Anterior cingulate cortex (tissue), 58 donors: ENCODE data around the gene PDE8B.
A peak's percentile ranks its signal among the peaks of the same experiment; 100 is the strongest.

Experiments used
- DNase-seq, 58 donors: peaks; one replicate each; lab custom pipeline; 2025; lab: John Stamatoyannopoulos, UW

PDE8B gene

DNA sequence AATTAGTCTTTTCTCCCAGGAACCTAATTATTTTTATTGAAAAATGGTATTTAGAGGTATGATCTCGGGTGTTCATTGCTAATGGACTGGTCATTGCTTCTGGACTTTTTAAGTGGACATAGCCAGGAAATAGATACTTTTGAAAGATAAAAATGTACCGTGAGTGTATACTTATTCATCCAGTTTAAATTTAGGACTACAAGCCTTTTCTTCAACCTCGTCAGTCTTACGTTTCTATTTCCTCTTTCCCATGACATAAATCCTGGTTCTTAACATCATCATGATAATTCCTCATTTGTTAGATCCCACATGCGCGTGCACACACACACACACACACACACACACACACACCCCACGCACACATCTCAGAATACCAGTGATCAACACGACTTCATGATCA is 15.1 kb downstream of the PDE8B start:
- DNase-seq: no peak

DNA sequence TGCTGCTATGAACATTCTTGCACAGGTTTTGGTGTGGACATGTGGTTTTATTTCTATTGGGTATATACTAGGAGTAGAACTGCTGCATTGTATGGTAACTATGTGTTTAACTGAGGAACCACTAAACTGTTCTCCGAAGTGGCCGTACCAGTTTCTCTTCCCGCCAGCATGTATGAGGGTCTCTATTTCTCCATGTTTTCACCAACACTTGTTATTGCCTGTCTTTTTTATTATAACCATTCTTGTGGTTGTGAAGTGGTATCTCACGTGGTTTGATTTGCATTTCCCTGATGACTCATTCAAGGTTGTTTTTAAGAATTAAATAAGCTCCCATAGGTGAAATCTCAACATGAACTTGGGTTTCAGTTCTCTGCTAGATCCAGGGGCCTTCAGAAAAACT is 19.4 kb downstream of the PDE8B start:
- no peak for DNase-seq

DNA sequence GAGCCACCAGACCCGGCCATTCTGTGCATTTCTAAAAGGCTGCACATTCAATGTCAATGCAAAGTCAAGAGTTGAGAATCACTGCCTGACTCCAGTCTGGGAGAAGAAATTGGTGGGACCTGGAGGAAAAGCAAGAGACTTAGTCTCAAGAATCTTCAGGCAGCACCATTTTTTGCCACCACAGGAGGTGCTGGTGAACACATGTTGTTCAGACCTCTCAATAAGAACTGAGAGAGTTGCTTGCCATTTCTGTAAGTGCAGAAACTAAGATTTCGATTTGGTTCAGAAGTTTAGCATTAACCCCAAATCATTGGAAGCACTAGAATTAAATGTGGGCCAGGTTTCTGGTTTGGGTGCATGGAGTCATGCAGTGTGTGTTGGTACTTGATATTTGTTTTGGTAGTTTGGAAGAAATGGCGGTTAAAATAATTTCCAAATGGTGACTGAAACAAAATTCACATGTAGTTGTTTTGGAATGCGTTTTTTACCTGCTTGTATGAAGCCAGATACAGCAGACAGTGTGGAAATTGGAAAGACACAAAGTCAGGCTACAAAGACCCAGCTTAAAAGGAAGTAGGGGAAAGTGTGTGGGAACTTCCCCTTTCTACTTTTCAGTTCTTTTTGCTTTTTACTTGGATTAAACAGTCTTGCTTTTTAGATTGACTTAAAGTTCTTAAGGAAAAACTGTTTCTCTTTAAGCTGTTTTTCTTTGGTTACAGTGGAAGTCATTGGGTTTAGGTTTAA is 20.4 kb downstream of the PDE8B start:
- no peak for DNase-seq

DNA sequence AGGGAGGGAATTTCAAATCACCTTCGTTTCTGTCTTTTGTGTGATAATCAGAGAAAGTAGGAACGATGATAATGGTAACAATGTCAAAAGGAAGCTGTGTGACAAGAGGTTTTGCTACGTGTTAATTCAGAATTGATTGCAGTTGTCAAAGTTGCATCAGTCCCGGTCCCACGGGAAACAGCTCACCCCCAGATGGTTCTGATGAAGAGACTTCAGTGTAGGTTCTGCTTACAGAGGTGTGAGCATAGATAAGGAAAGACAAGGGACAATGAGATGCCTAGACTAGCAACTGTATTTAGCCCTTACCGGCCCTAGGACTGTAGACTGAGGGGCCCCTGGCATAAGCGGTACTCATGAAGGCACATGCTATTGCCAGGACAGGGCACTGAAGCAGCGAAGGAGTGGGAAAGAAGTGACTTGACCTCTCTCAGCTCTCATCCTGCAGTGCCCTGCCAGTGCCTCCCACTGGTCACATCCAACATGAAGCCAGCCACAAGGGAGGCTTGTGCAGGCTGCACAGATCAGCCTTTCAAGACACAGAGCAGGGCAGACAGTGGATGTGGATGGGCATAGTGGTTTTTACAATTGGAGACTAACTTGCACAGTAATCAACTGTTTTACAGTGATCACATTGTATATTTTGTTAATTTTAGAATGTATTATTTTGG is 21.1 kb downstream of the PDE8B start:
- peak in 1 of 58 donors; percentile 9 for DNase-seq

DNA sequence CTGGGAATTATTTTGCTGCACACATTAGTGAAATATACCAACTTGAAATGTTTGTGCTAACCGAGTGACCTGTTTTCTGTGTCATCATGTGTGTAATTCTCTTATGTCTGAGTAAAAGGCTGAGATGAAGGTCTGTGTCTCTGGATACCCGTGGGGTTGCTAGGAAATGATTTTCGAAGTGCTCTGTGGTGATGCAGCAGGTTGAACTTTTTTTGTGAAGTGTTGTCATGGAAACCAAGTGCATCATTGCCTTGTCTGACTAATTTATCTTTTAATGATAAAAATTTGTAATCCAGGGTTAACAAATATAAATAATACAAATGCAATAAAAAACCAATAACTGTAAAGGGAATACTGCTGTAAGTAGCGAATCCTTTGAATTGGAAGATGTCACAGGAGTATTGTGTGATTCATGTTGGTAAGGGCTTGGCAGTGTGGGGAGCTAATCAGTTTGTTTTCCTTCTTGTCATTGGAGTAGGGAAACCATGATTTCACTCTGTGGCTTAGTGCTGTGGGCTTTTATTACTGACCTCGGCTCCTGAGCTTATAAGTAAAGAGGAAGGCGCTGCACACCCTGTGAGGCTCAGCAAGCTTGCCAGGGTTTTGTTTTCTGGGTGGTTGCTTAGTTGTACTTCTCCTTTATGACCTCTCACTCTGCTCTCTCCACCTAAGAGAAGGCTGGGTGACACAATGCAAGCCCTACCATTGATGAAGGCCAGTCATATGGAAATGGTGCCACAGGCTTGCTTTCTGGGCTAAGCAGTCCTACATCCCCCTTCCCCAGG is 22.3 kb downstream of the PDE8B start:
- DNase-seq: peak in 2 of 58 donors; percentile 3 to 20

DNA sequence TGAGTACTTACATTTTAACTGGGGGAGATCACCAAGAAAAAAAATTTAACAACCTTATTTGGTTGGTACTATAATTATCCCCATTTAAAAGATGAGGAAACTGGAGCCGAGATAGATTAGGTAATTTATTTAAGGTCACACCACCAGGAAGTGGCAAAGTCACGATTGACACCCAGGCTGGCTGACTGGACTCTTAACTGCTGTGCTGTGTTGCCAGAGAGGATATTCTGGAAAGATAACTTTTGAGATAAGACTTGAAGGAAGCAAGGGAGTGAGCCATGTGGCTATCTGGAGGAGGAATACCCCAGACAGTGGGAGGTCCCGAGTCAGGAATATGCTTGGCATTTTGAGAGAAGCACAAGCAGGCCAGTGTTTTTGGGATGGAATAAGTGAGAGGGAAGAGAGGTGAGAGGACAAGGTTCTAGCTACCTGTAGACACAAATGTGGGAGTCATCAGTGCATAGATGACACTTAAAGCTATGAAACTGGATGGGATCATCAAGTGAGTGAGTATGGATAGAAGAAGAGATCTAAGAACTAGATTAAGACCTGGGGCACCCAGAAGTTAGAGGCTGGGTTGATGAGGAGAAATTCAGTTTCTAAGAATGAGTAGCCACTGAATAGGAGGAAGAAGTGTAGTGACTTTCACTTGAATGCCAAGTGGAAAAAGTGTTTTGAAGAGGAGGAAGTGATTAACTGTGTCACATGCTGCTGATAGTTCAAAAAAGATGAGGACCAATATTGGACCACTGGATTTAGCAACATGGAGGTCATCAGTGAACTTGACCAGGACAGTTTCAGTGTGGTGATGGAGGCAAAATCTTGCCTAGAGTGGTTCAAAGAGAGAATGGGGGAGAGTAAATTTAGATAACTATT is 25.6 kb downstream of the PDE8B start:
- no peak for DNase-seq

DNA sequence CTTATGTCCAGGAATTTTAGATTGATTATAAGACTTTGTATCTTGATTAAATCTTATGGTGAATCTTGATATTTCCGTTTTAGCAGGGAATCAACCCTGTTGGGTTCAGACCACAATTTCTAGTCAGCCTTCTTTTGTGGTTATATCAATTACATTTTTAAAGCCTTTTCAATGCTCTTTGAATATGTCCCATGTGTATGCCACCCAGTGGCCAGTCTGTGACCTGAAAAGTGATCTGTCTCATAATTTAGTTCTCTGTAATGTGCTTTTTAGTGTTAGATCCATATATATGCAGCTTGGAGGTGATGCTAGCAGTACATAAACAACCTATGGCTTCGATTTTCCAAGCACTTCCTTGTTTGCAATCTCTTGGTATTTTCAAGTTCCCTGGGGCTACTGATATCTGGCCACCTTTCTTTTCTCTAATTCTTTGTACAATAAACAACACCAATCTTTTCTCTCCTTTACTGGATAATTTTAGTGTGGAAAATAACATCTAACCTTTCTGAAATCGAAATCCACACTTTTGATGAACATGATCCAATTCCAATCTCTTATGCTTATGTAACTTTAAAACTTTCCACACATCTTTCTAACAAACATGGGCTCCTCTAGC is 28.8 kb downstream of the PDE8B start:
- DNase-seq: no peak

DNA sequence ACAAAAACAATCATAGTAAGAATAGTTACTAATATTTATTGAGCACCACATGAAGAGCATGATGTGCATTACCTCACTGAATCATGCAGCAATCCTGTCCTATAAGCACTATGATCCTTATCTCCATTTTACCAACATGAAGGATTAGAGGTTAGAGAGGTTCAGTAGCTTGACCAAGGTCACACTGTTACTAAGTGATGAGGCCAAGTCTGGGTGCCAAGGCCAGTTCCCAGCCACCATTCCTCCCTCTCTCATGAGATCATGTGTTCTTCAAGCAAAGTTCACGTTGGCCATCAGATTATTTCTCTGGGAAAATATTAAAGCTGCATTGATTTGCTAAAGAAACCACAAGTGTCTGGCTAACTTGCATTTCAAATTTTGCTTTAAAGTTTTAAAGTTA is 31.0 kb downstream of the PDE8B start:
- no peak for DNase-seq

DNA sequence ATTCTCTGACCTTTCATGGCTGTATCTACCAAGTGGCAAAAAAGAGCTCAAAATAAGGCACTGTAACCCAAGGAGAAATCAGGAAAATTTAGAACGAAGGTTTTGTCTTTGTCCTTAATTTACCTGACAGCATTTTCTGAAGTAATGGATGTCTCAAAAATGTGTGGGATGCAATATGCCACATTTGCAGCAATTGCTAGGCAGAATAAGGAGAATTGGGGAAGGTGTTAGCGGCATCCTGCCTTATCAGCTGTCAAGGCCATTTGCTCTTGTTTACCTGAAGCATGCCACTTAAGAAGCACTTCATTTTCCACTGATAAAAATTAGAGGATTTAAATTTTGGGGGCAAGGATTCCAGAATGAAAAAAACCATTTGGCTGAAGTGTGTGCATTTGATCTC is 39.0 kb downstream of the PDE8B start:
- no peak for DNase-seq

DNA sequence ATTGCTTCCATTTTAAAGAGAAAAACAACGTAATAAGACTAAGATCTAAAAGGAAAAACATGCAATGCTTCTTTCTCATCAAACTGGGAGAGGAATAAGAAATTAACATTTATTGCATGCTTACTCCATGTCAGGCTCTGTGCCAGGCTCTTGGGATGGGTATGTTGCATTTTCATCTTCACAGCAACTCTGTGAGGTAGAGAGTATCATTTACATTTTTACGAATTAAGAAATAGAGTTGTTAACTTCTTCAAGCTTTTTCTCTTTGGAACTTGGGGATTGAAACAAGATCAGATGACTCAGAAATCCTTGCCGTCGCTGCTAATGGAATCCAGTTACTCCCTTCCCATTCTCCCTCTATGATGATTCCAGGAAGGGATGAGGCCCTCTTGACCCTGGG is 39.5 kb downstream of the PDE8B start:
- DNase-seq: no peak

DNA sequence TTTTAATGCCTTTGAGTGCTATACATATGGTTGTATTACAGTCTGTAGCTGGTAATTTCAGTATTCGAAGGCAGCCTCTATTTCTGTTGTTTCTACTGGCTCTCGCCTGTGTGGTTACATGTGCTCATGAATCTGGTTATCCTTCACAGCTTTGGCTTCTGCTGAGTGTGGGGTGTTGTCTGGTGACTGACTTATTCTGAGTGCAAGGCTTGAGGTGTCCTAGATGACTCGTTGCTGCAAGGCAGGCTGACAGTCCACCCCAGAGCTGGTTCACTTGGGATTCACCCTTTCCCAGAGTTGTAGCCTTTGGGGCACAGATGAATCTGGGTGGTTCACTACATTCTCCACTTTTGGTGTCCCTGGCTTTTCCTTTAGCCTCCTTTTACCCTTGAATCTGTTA is 41.4 kb downstream of the PDE8B start:
- DNase-seq: no peak

DNA sequence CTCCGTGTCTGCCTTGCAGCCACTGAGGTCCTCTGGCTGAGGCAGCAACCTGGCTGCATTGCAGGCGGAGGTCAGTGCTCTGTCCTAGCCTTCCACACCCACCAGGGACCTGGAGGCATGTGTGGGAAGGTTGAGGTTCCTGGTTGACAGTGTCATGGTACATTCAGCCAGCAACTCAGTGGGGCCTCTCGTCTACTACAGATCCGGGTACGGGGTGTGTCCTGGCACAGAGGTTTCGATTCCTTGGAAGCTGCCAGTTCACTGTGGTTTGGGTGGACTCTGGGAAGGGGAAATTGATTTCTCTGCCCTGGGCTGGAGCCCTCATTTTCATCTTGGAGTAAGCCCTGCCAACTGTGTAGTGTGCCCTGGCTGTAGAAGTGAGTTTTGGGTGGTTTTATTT is 45.1 kb downstream of the PDE8B start:
- peak in 1 of 58 donors; percentile 1 for DNase-seq

DNA sequence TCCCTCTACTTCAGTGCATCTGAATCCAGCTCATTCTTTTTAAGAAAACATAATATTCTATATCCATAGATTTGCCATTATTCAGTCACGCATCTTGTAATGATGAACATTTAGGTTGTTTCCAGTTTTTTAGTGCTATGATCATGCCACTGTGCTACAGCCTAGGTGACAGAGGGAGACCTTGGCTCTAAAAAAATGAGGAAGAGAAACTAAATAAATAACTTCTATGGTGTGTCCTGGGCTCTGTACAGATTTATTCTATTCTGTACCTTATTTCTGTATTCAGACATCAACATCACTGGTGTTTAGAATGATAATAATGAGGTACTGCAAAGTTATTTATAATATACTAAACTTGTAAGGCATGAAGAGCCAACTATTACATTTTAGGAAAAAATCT is 45.9 kb downstream of the PDE8B start:
- DNase-seq: no peak

DNA sequence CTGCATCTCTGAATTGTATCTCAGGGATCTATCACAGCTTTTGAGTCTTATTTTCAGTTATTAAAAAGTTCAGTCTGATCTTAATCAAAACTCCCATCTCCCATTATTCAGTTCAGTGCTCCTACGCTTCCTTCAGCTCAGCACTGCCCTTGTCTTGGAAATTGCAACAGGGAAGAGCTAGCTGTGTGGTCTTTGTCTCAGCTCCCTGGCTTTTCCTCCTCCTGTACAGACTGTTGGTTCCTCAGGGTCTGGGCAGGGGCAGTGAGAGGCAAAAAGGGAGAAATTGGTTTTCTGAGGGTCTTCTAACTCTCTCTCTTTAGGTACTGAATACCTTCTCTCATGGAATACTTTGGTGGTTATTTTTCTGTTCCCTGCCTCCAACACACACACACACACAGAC is 48.2 kb downstream of the PDE8B start:
- no peak for DNase-seq

DNA sequence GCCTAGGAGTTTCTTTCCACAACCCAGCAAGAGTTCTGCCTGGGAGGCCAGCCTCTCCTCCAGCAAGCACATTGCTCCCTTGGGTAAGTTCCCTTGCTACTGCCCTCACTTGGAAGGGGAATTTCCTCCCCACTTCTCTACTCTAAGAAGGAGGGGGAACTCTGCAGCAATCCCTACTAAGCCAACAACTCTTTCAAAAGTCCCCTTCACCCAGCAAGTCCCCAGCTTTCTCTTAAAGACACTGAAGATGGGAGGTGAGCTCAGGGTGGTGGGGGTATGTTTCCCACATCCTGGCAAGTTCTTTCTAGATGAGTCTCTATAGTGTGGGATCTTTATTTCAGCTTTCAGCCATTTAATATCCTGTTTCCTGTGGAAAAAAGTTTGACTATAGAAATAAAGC is 49.0 kb downstream of the PDE8B start:
- no peak for DNase-seq

DNA sequence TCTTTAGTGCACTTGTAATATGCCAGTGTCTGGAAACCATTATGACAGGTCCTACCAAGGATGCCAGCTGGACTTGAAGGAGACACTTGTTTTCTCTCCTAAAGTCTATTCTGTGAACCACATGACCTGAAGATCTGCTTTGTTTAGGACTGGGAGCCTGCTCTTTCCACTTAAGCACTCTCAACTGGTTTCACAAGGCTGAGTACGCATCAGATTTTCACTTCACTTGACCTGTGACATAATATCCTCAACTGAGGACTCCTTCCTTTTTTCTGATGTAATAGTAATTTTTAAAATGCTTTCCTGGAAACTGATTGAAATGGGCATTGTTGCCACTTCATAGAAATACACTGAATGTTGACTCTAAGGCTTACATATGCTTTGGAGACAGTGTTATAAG is 52.2 kb downstream of the PDE8B start:
- DNase-seq: no peak

DNA sequence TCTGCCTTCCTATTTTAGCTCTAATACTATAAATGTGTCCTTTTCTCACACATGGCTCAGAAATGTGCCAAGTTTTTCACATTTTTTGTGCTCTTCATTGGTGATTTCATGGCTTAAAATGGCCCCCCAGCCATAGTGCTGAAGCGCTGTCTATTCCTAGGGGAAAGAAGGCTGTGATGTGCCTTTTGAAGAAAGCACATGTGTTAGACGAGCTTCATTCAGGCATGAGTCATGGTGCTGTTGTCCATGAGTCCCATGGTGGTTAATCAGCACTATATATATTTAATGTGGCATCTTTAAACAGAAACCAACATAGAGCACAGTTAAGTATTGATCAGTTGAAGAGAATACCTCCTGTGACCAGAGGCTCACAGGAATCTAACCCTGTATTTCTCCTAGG is 55.8 kb downstream of the PDE8B start:
- DNase-seq: peak in 1 of 58 donors; percentile 8

DNA sequence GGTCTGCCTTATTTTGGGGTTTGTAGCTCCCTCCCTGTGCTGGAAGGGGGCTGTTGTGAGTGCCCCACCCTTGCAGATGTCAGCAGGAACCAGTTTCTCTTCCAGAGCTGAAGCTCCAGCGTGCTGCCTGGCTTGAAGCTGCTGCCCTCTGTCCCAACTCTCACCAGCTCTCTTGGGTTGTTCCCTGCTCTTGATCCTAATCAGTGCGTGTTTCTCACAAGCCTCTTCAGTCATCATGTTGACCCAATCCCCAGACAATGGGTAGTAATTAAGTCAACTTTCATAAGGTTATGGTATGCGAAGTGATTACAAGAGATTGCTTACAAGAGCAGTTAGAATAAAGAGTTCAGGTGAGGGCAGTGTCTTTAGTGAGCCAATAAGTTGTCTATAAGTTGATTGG is 57.0 kb downstream of the PDE8B start:
- DNase-seq: no peak

DNA sequence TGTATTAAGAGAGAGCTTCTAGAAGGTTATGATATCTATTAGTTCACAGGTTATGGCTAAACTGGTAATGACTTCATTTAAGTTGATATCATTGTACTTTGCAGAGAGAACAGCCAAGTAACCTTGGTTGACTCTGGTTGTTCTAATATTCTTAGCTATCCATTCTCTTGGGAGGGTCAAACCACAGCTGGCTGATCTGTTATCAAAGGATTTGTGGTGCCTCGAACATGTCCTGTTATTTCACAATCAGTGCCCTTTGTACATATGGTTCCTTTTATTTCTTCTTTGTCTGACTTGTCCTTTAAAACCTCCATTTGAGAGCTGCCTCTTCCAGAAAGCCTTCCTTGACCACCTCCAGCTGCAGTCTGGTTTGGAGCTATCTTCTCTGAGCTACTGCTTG is 61.7 kb downstream of the PDE8B start:
- DNase-seq: no peak

DNA sequence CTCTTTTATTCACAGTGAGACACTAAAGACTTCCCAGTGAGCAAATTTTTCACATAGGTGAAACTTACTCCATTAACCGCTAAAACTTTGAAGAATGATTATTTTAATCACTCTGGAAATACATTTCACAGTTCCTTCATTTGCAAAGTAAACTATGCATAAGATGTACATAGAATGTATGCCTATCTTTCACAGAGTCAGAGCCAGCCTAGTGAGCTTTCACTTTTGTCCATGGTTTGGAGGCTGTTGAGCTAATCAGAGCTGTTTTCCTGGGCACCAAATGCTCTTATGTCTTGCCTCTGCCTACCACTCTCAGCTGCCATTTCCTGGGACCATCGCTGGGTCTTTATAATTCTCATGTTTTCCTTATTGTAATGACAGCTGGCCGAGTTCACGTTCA is 67.3 kb downstream of the PDE8B start:
- no peak for DNase-seq
